Suprapubic skin (tissue), 4 donors: Measurements from ENCODE around the gene BRIP1.

Experiments
- CTCF ChIP-seq, 2 donors: fragments of 200-600 bp in 1 of 2; fragments of 450-650 bp in 1 of 2; sonication (generic) in 1 of 2; IDR thresholded peaks; one replicate each; pipeline ENCODE4 v1.5.1; 2016 to 2019; ENCODE audit warnings: antibody characterized with exemption in 2 of 2, mild to moderate bottlenecking in 1 of 2, moderate library complexity in 1 of 2
- POLR2A ChIP-seq, 2 donors: fragments of 450-650 bp; IDR thresholded peaks; one replicate each; pipeline ENCODE4 v1.6.1; 2017; ENCODE audit warnings: antibody characterized with exemption in 2 of 2, mild to moderate bottlenecking in 2 of 2, moderate library complexity in 2 of 2
- POLR2AphosphoS5 ChIP-seq, 3 donors: sonication (generic); formaldehyde crosslinking; IDR thresholded peaks; one replicate each; pipeline ENCODE4 v1.6.1; 2017; ENCODE audit warnings: antibody characterized with exemption in 3 of 3

GRCh38 chr17:61700252-61700651 is 163.1 kb downstream of the BRIP1 start:
- no peak for TF ChIP-seq CTCF (IDR thresholded peaks at IDR 0.05)
- TF ChIP-seq POLR2A (IDR thresholded peaks at IDR 0.05) = no peak
- TF ChIP-seq POLR2AphosphoS5 (IDR thresholded peaks at IDR 0.05) = no peak
